ENCODE data around the gene APOA1.
A peak's percentile ranks its signal among the peaks of the same experiment; 100 is the strongest.

Gene APOA1

GRCh38 chr11:116862185-116862584, 24.8 kb upstream of the APOA1 start:
- no peak for DNase-seq (ENCODE audit: low spot score)
- ChIA-PET POLR2A (ENCODE audit: low non-redundant PET) (no interaction called here), CTCF (no interaction called here)
- TF ChIP-seq CTCF (conservative IDR thresholded peaks at IDR 0.05; ENCODE audit: low read depth) = no peak
- no peak overlapping the region for H3K27ac ChIP-seq

GRCh38 chr11:116861539-116861938, 24.1 kb upstream of the APOA1 start:
- POLR2A ChIA-PET (ENCODE audit: low non-redundant PET) = no interaction called here

GRCh38 chr11:116860303-116860702, 22.9 kb upstream of the APOA1 start:
- ChIA-PET CTCF (no interaction called here), POLR2A (ENCODE audit: low non-redundant PET) (no interaction called here)
- DNase-seq (ENCODE audit: low spot score) = no peak
- no peak overlapping the region for H3K27ac ChIP-seq
- no peak for TF ChIP-seq CTCF (conservative IDR thresholded peaks at IDR 0.05; ENCODE audit: low read depth)

More at GRCh38 chr11:116861539-116861938, 24.1 kb upstream of the APOA1 start:
- DNase-seq (ENCODE audit: low spot score) = peak; percentile 26
- TF ChIP-seq CTCF (conservative IDR thresholded peaks at IDR 0.05; ENCODE audit: low read depth) = no peak
- CTCF ChIA-PET = no interaction called here
- H3K27ac ChIP-seq = no peak overlapping the region

- H3K27ac ChIP-seq = no peak overlapping the region
- no peak for DNase-seq (ENCODE audit: low spot score)
- POLR2A ChIA-PET (ENCODE audit: low non-redundant PET) = no interaction called here
- no peak for TF ChIP-seq CTCF (conservative IDR thresholded peaks at IDR 0.05; ENCODE audit: low read depth)
- CTCF ChIA-PET = interaction anchor here (0.7 kb wide), 1 partner anchor 23 kb away, joined by 4 read pairs; no protein-coding TSS in a partner anchor
Observed at GRCh38 chr11:116859175-116859574, 21.8 kb upstream of the APOA1 start.

GRCh38 chr11:116857936-116858335, 20.5 kb upstream of the APOA1 start:
- TF ChIP-seq CTCF (conservative IDR thresholded peaks at IDR 0.05; ENCODE audit: low read depth) = no peak
- ChIA-PET POLR2A (ENCODE audit: low non-redundant PET) (no interaction called here), CTCF (interaction anchor here (0.6 kb wide), 1 partner anchor 166 kb away, joined by 3 read pairs; no protein-coding TSS in a partner anchor)
- DNase-seq (ENCODE audit: low spot score) = no peak
- H3K27ac ChIP-seq = no peak overlapping the region

- no peak for DNase-seq (ENCODE audit: low spot score)
- no peak for TF ChIP-seq CTCF (conservative IDR thresholded peaks at IDR 0.05; ENCODE audit: low read depth)
- CTCF ChIA-PET = interaction anchor here (0.6 kb wide), 1 partner anchor 444 kb away, joined by 5 read pairs; no protein-coding TSS in a partner anchor
- H3K27ac ChIP-seq = no peak overlapping the region
- POLR2A ChIA-PET (ENCODE audit: low non-redundant PET) = no interaction called here
Observed at GRCh38 chr11:116857316-116857715, 19.9 kb upstream of the APOA1 start.

- DNase-seq (ENCODE audit: low spot score) = no peak
- TF ChIP-seq CTCF (conservative IDR thresholded peaks at IDR 0.05; ENCODE audit: low read depth) = no peak
- H3K27ac ChIP-seq = no peak overlapping the region
- ChIA-PET CTCF (no interaction called here), POLR2A (ENCODE audit: low non-redundant PET) (no interaction called here)
Observed at GRCh38 chr11:116856423-116856822, 19.0 kb upstream of the APOA1 start.
